Measurements from ENCODE around the gene FLOT2.

FLOT2 gene

DNA sequence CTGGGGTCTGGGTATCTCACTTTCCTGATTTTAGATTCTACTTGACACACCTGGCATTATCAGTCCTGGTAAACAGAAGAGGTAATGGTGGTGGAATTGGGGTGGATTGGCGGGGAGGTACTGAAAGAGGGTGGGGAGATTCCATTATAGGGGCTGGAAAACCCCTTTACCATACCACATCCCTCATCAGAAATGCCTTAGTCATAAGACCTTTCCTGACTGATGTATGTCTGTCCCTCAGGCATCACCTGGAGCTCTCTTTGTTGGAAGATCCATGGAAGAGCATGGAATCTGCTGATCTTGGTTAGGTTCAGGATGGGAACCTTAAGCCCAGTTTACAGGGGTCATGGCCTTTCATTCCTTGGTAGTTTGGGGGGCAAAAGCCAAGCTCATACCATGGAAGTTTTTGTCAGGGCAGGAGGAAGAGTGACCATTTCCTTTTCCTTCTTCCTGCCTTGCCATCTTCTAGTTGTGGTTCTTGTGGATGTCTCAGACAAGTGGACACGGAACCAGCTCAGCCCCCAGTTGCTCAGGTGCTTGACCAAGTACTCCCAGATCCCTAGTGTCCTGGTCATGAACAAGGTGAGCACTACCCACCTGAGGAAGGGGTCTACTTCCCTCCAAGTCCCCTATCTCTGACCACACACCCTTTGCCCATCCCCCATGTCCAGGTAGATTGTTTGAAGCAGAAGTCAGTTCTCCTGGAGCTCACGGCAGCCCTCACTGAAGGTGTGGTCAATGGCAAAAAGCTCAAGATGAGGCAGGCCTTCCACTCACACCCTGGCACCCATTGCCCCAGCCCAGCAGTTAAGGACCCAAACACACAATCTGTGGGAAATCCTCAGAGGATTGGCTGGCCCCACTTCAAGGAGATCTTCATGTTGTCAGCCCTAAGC is 39.4 kb downstream of the FLOT2 start:
- no peak for TF ChIP-seq ZFX (IDR thresholded peaks at IDR 0.05)
- TF ChIP-seq, protein P1, sequence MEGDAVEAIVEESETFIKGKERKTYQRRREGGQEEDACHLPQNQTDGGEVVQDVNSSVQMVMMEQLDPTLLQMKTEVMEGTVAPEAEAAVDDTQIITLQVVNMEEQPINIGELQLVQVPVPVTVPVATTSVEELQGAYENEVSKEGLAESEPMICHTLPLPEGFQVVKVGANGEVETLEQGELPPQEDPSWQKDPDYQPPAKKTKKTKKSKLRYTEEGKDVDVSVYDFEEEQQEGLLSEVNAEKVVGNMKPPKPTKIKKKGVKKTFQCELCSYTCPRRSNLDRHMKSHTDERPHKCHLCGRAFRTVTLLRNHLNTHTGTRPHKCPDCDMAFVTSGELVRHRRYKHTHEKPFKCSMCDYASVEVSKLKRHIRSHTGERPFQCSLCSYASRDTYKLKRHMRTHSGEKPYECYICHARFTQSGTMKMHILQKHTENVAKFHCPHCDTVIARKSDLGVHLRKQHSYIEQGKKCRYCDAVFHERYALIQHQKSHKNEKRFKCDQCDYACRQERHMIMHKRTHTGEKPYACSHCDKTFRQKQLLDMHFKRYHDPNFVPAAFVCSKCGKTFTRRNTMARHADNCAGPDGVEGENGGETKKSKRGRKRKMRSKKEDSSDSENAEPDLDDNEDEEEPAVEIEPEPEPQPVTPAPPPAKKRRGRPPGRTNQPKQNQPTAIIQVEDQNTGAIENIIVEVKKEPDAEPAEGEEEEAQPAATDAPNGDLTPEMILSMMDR (conservative IDR thresholded peaks at IDR 0.05): no peak
- H3K27ac ChIP-seq: no peak overlapping the region

DNA sequence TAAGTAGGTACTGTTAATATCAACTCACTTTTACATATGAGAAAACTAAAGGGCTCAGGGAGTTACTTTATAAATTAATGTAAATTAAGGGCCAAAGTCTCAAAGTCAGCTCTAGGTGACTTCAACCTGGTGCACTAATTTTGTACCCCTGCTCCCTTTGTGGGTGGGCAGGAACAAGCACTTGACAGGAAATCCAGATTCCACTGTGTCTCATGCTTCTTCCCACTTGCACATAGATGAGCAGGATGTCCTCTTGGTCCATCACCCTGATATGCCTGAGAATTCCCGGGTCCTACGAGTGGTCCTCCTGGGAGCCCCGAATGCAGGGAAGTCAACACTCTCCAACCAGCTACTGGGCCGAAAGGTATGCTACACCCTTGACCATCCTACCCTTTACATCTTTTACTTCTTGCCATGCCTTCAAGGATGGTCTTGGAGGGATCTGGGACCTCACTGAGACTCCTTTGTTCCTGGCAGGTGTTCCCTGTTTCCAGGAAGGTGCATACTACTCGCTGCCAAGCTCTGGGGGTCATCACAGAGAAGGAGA is 41.4 kb downstream of the FLOT2 start:
- no peak for TF ChIP-seq ZFX (IDR thresholded peaks at IDR 0.05)
- TF ChIP-seq, protein P1 (conservative IDR thresholded peaks at IDR 0.05): no peak
- H3K27ac ChIP-seq: no peak overlapping the region

DNA sequence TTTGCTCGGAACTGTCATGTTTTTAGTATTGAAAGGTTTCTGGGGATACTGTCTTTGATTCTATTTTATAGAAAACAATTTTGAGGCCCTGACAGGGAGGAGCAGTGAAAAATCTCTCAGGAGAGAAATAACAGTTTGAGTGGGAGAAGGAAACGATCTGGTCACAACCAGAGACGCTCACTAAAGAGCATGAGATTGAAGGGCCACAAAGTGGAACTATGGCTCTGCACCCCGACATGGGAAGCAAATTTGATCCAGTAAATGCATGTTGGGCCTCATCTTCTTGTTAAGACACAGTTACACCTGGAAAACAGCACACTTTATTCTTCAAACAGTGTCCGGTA is 42.2 kb downstream of the FLOT2 start:
- TF ChIP-seq ZFX (IDR thresholded peaks at IDR 0.05): no peak
- TF ChIP-seq, protein P1 (conservative IDR thresholded peaks at IDR 0.05): no peak
- H3K27ac ChIP-seq: peak overlapping the region; percentile 78

DNA sequence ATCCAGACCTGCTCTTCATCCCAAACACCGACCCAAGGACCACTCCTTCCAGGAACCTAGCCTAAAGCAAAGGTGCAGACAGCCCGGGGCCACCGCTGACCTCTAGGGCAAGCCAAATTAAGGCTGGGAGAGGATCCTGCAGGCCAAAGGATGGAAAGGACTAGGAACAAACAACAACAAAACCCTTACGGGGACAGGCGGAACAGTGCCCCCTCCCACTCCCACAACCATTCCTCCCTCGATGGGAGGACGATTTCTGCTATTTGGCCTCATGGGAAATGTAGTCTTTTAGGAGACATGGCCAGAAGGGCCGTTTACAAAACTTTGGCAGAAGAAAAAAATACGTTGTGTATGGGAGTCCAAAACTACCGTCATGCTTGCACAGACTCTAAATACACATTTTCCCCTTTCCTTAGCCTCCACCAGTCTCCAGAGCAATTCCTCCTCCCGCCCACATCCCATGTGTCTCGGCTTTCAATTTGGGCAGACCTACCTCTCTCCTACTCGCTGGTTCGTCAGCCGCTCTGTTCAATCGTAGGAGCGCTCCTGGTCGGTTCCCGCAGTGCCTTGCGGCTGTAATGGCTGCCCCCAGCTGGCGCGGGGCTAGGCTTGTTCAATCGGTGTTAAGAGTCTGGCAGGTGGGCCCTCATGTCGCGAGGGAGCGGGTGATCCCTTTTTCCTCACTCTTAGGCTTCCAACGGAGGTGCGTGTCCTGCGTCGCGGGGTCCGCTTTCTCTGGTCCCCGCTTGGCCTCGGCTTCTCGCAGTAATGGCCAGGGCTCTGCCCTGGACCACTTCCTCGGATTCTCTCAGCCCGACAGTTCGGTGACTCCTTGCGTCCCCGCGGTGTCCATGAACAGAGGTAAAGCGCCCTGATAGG is 42.8 kb downstream of the FLOT2 start, which contains the start of gene ERAL1:
ERAL1 (plus strand) TSS at position 560 of the 879 bp plus-strand sequence; CDS start at position 579, 19 bp downstream.
- TF ChIP-seq ZFX (IDR thresholded peaks at IDR 0.05): peak; percentile 85; the same call in 1 of the 2 replicates
- TF ChIP-seq, protein P1 (conservative IDR thresholded peaks at IDR 0.05): no peak
- peak within 1 kb of the TSS; percentile 78 for H3K27ac ChIP-seq

DNA sequence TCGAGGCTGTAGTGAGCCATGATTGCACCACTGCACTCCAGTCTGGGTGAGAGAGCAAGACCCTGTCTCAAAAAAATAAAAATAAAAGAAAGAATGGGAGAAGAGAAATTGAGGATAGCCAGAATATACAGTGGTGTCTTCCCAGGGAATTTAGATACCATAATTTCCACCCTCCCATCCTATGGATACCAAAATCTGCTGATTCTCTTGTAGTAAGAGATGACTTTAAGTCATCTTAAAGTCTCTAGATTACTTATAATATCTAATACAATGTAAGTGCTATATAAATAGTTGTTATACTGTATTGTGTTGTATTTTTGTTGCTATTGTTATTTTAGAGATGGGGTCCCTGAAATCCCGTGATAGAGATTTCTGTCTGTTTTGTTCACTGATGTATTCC is 44.2 kb downstream of the FLOT2 start:
- no peak overlapping the region for H3K27ac ChIP-seq
- TF ChIP-seq, protein P1 (conservative IDR thresholded peaks at IDR 0.05): no peak
- no peak for TF ChIP-seq ZFX (IDR thresholded peaks at IDR 0.05)

DNA sequence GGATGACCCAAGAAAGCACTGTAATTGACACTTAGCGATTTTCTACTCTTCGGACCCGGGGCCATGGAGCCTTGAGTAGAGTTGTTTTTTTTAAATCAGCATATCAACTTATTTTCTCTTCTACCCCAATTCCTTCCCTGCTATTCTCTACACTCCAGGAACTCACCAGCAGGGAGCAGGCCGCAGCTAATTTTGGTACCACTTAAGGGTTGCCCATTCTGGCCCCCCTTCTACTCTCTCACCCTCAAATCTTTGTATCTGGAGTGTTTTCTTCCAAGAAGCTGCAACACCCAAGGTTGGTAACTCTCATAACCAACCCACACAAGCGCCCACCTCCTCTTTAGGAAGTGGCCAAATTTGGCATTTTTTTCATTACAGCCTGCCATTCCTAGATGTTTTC is 48.3 kb downstream of the FLOT2 start:
- TF ChIP-seq, protein P1 (conservative IDR thresholded peaks at IDR 0.05): no peak
- no peak for TF ChIP-seq ZFX (IDR thresholded peaks at IDR 0.05)
- no peak overlapping the region for H3K27ac ChIP-seq
